Mammary epithelial cell (primary cell): ENCODE measurements around the gene CHPF.

Experiments used
- CTCF ChIP-seq, 2 donors: IDR thresholded peaks in 1 of 2; conservative IDR thresholded peaks in 1 of 2; 2 replicates each; pipeline ENCODE4 v1.5.1; 2011 to 2012; ENCODE audit warnings: inconsistent platforms in 2 of 2, low read length in 2 of 2, mild to moderate bottlenecking in 2 of 2, control low read depth in 1 of 2, low read depth in 1 of 2; ENCODE audit not compliant: insufficient read depth in 1 of 2; ENCODE audit errors: extremely low read depth in 1 of 2
- EZH2 ChIP-seq: IDR thresholded peaks from 2 replicates; pipeline ENCODE4 v1.6.1; 2012; ENCODE audit warnings: low read length, inconsistent platforms, borderline replicate concordance

GRCh38 chr2:219581346-219581745, 37.7 kb upstream of the CHPF start:
- TF ChIP-seq CTCF (conservative IDR thresholded peaks at IDR 0.05 in 1 of 2, IDR thresholded peaks at IDR 0.05 in 1 of 2; ENCODE audit: extremely low read depth in 1 of 2, insufficient read depth in 1 of 2, low read depth in 1 of 2, low read length in 2 of 2) = no peak
- TF ChIP-seq EZH2 = no peak
